ENCODE measurements around the gene RNF157. TPM values are rescaled to one million over a fixed set of nuclear protein-coding genes. Genes with fewer than 3 reads are reported as not detected.

RNF157 gene
- total and polyA plus RNA-seq, 2 of the 13 experiments (the other 11 are each of a cell fraction or from before 2014, with no cell fraction given), result 0.44 to 1.5 TPM

- peaks cover 38% of the 10 kb centered on the region for H3K4me1 ChIP-seq (ENCODE audit: insufficient read depth, low read length)
- 84% methylated on average over 36 of the region's 38 CpGs for WGBS (ENCODE audit: low lambda C conversion rate)
- H3K27me3 ChIP-seq (ENCODE audit: control insufficient read depth in 1 of 2, insufficient read depth in 2 of 2, low read length in 2 of 2), result no peaks in the 10 kb centered on the region
- FAIRE-seq (no peak), ATAC-seq (peak; percentile 2; the same call in 2 of the 3 replicates), DNase-seq (ENCODE audit: low spot score) (no peak)
- no peak overlapping the region for H3K4me2 ChIP-seq (ENCODE audit: low read depth, low read length)
- no peak overlapping the region for H3K27ac ChIP-seq (ENCODE audit: extremely low read length, insufficient read depth, low read length)
- CTCF ChIA-PET (ENCODE audit: low intra/inter-chr PET ratio, low total read pairs), result no interaction called here
- in situ Hi-C loops (cut with HindIII; ENCODE audit: extremely low pct_ligation_motif_present, low pct_unique_long_range_greater_than_20kb), result no loop called here
- BruUV-seq (replicated peaks), result no TSS peak
- intact Hi-C loops (cut with micrococcal nuclease; ENCODE audit: unreplicated experiment), result loop anchor here (10.0 kb wide), 1 partner anchor 87 kb away; no protein-coding TSS in a partner anchor
- H3K9ac ChIP-seq (ENCODE audit: insufficient read depth, low read depth, low read length), result no peak overlapping the region
- POLR2A ChIA-PET, result interaction anchor here (1.2 to 2.1 kb wide), 4 partner anchors 8 to 25 kb away, joined by 4 to 10 read pairs (median 7); no protein-coding TSS in a partner anchor
- no peak overlapping the region for H3K4me3 ChIP-seq (replicated peaks in 1 of 3; ENCODE audit: insufficient read depth in 1 of 3, low read depth in 2 of 3, low read length in 3 of 3)
- H4K20me1 ChIP-seq (ENCODE audit: insufficient read depth, low read length), result no peaks in the 10 kb centered on the region; the same call in 1 of the 2 replicates
- H3K36me3 ChIP-seq (replicated peaks in 1 of 2; ENCODE audit: control insufficient read depth in 1 of 2, insufficient read depth in 2 of 2, low read length in 2 of 2), result peaks cover 8 to 12% of the 10 kb centered on the region in 2 experiments; a peak in 3 of 5 replicates
- H3K79me2 ChIP-seq (ENCODE audit: insufficient read depth, low read length), result peaks cover 17% of the 10 kb centered on the region
- no peaks in the 10 kb centered on the region for H3K9me3 ChIP-seq (ENCODE audit: low read length)
- no peak overlapping the region for H2AFZ ChIP-seq (ENCODE audit: low read length)
- TF ChIP-seq KLF11 (CRISPR knock-in tag; IDR thresholded peaks at IDR 0.05) (no peak), HOXA9 (CRISPR knock-in tag; IDR thresholded peaks at IDR 0.05; ENCODE audit: borderline replicate concordance) (no peak), FOXA1 (IDR thresholded peaks at IDR 0.05) (no peak), FOXA1 (CRISPR knock-in tag; IDR thresholded peaks at IDR 0.05) (no peak), ZBTB34 (CRISPR knock-in tag; IDR thresholded peaks at IDR 0.05) (no peak), RFX1 (IDR thresholded peaks at IDR 0.05) (no peak), ZNF431 (CRISPR knock-in tag; IDR thresholded peaks at IDR 0.05; ENCODE audit: borderline replicate concordance, low read depth) (no peak), FOXK1 (CRISPR knock-in tag; IDR thresholded peaks at IDR 0.05; ENCODE audit: borderline replicate concordance, low read depth) (no peak), PHF20 (CRISPR knock-in tag; IDR thresholded peaks at IDR 0.05) (no peak), RXRA (CRISPR knock-in tag; IDR thresholded peaks at IDR 0.05) (0 out of 2 replicates have a peak, but pooled peaks have one; percentile 14), HNRNPK (IDR thresholded peaks at IDR 0.05; ENCODE audit: low read depth, low read length, poor library complexity, severe bottlenecking) (peak; percentile 10), BCL3 (CRISPR knock-in tag; IDR thresholded peaks at IDR 0.05) (0 out of 2 replicates have a peak, but pooled peaks have one; percentile 49), EED (CRISPR knock-in tag; IDR thresholded peaks at IDR 0.05) (0 out of 2 replicates have a peak, but pooled peaks have one; percentile 10), TAF15 (IDR thresholded peaks at IDR 0.05; ENCODE audit: low read depth, low read length, poor library complexity, severe bottlenecking) (no peak), HINFP (CRISPR knock-in tag; IDR thresholded peaks at IDR 0.05; ENCODE audit: low read depth) (no peak), ZFP36L1 (CRISPR knock-in tag; IDR thresholded peaks at IDR 0.05) (no peak), THAP11 (CRISPR knock-in tag; IDR thresholded peaks at IDR 0.05) (no peak), KDM3A (CRISPR knock-in tag; IDR thresholded peaks at IDR 0.05; ENCODE audit: low read depth) (no peak), FIP1L1 (IDR thresholded peaks at IDR 0.05; ENCODE audit: borderline replicate concordance, insufficient read depth, low read depth, low read length) (0 out of 2 replicates have a peak, but pooled peaks have one; percentile 18)
These were observed 31.6 kb upstream of the RNF157 start for GRCh38 chr17:76271669-76272540.
